Liver (tissue), 9 donors: Measurements from ENCODE around the gene TNS1. TPM values are rescaled to one million over a fixed set of nuclear protein-coding genes. Genes with fewer than 3 reads are reported as not detected.

Experiments
- DNase-seq: peaks from one replicate; pipeline ENCODE4 v3.0.0-alpha.2; 2017; ENCODE audit warnings: low spot score
- H3K27ac ChIP-seq, 2 donors: one replicate each; pipeline ENCODE4 v1.7.0; 2013; ENCODE audit warnings: inconsistent platforms in 2 of 2, low read length in 2 of 2, control low read depth in 1 of 2, low read depth in 1 of 2, mild to moderate bottlenecking in 1 of 2
- H3K27me3 ChIP-seq, 4 donors: one replicate each; pipeline versions ENCODE4 v1.6.1 to v1.7.0; 2013; ENCODE audit warnings: low read length in 3 of 4, inconsistent platforms in 1 of 4, mild to moderate bottlenecking in 1 of 4, moderate library complexity in 1 of 4; ENCODE audit not compliant: control insufficient read depth in 4 of 4, insufficient read depth in 4 of 4
- H3K36me3 ChIP-seq, 4 donors: one replicate each; pipeline versions ENCODE4 v1.6.1 to v1.7.0; 2013; ENCODE audit warnings: low read length in 3 of 4, mild to moderate bottlenecking in 3 of 4, low read depth in 1 of 4, moderate library complexity in 1 of 4; ENCODE audit not compliant: control insufficient read depth in 4 of 4, insufficient read depth in 3 of 4
- H3K4me1 ChIP-seq, 4 donors: one replicate each; pipeline versions ENCODE4 v1.6.1 to v1.7.0; 2013; ENCODE audit warnings: low read length in 3 of 4, mild to moderate bottlenecking in 3 of 4, moderate library complexity in 1 of 4; ENCODE audit not compliant: control insufficient read depth in 4 of 4, insufficient read depth in 4 of 4
- H3K4me3 ChIP-seq, 3 donors: one replicate each; pipeline versions ENCODE4 v1.6.1 to v1.7.0; 2013; ENCODE audit warnings: low read length in 3 of 3, control low read depth in 1 of 3, low read depth in 1 of 3, mild to moderate bottlenecking in 1 of 3
- H3K9ac ChIP-seq, 2 donors: one replicate each; pipeline ENCODE4 v1.7.0; 2013; ENCODE audit warnings: low read length in 2 of 2, mild to moderate bottlenecking in 2 of 2, moderate library complexity in 2 of 2, control low read depth in 1 of 2, low read depth in 1 of 2
- H3K9me3 ChIP-seq, 4 donors: one replicate each; pipeline versions ENCODE4 v1.6.1 to v1.7.0; 2013; ENCODE audit warnings: low read length in 3 of 4; ENCODE audit not compliant: control insufficient read depth in 4 of 4
- EGR1 ChIP-seq, 2 donors: IDR thresholded peaks; 2 replicates each; pipeline ENCODE4 v1.6.1; 2016 to 2018; ENCODE audit warnings: antibody characterized with exemption in 2 of 2, low read depth in 2 of 2
- FOXA1 ChIP-seq: IDR thresholded peaks from 2 replicates; pipeline ENCODE4 v1.6.1; 2016; ENCODE audit warnings: antibody characterized with exemption
- FOXA2 ChIP-seq: IDR thresholded peaks from 2 replicates; pipeline ENCODE4 v1.6.1; 2016; ENCODE audit warnings: antibody characterized with exemption
- GABPA ChIP-seq, 2 donors: IDR thresholded peaks in 1 of 2; conservative IDR thresholded peaks in 1 of 2; 2 replicates each; pipeline ENCODE4 v1.6.1; 2016; ENCODE audit warnings: antibody characterized with exemption in 2 of 2, mild to moderate bottlenecking in 1 of 2, moderate library complexity in 1 of 2
- HNF4A ChIP-seq, 2 donors: conservative IDR thresholded peaks; 2 replicates each; pipeline ENCODE4 v1.6.1; 2016; ENCODE audit warnings: antibody characterized with exemption in 2 of 2, mild to moderate bottlenecking in 2 of 2
- HNF4G ChIP-seq: IDR thresholded peaks from 2 replicates; pipeline ENCODE4 v1.6.1; 2016; ENCODE audit warnings: antibody characterized with exemption
- JUND ChIP-seq, 2 donors: IDR thresholded peaks; 2 replicates each; pipeline ENCODE4 v1.6.1; 2016; ENCODE audit warnings: antibody characterized with exemption in 2 of 2
- NR2F2 ChIP-seq: IDR thresholded peaks from 2 replicates; pipeline ENCODE4 v1.6.1; 2016; ENCODE audit warnings: antibody characterized with exemption
- RAD21 ChIP-seq, 2 donors: IDR thresholded peaks; 2 replicates each; pipeline ENCODE4 v1.6.1; 2016; ENCODE audit warnings: antibody characterized with exemption in 2 of 2, mild to moderate bottlenecking in 2 of 2
- RXRA ChIP-seq, 2 donors: IDR thresholded peaks; 2 replicates each; pipeline ENCODE4 v1.6.1; 2017 to 2018; ENCODE audit warnings: antibody characterized with exemption in 2 of 2, mild to moderate bottlenecking in 1 of 2
- SP1 ChIP-seq: IDR thresholded peaks from 2 replicates; pipeline ENCODE4 v1.6.1; 2018; ENCODE audit warnings: antibody characterized with exemption, mild to moderate bottlenecking
- TAF1 ChIP-seq: conservative IDR thresholded peaks from 2 replicates; pipeline ENCODE4 v1.6.1; 2016; ENCODE audit warnings: antibody characterized with exemption, mild to moderate bottlenecking
- YY1 ChIP-seq: IDR thresholded peaks from 2 replicates; pipeline ENCODE4 v1.6.1; 2016; ENCODE audit warnings: antibody characterized with exemption, mild to moderate bottlenecking
- ZBTB33 ChIP-seq: IDR thresholded peaks from 2 replicates; pipeline ENCODE4 v1.6.1; 2016; ENCODE audit warnings: antibody characterized with exemption
- WGBS: extraction: QIAGEN DNeasy Blood & Tissue Kit; methylation state at CpG from one replicate; pipeline ENCODE4 v1.1.7; 2013; 5-methylcytosine and 5-hydroxymethylcytosine counted together
- polyA plus RNA-seq, 2 donors: library from polyadenylated mRNA; stranded (reverse) in 1 of 2; unstranded in 1 of 2; fragments of 200-250 nt in 1 of 2; fragments of >200 nt in 1 of 2; fragmentation: Nextera tagmentation in 1 of 2; extraction: Ambion mirVana in 1 of 2; gene quantifications; one replicate each; pipeline versions ENCODE4 v1.2.1 to v1.2.3, GENCODE V29; 2013 to 2015
- total RNA-seq, 2 donors: library from RNA; depleted of rRNA; stranded (reverse); fragments of >200 nt; gene quantifications; one replicate each; pipeline ENCODE4 v1.2.3, GENCODE V29; 2014
- TF ChIP-seq, protein P1 (sequence below): fragments of 150-350 bp; IDR thresholded peaks from 2 replicates; pipeline ENCODE4 v1.5.1; 2017; ENCODE audit warnings: improper control_type of control experiment, low read depth, low read length; ENCODE audit not compliant: missing input control
- TF ChIP-seq, protein P2 (sequence below): IDR thresholded peaks from 2 replicates; pipeline ENCODE4 v1.6.1; 2016; ENCODE audit warnings: antibody characterized with exemption
- TF ChIP-seq, protein P3 (sequence below): IDR thresholded peaks from 2 replicates; pipeline ENCODE4 v1.6.1; 2016; ENCODE audit warnings: antibody characterized with exemption
- TF ChIP-seq, protein P4 (sequence below): IDR thresholded peaks from 2 replicates; pipeline ENCODE4 v1.6.1; 2016; ENCODE audit warnings: antibody characterized with exemption, mild to moderate bottlenecking
- donor health status: healthy.
- donor health status: healthy.
- donor health status: healthy.
- donor health status: healthy.
- donor health status: healthy.

TNS1 gene
- total and polyA plus RNA-seq, 4 donors: 16.3 to 128 (median 57.3) TPM

DNA sequence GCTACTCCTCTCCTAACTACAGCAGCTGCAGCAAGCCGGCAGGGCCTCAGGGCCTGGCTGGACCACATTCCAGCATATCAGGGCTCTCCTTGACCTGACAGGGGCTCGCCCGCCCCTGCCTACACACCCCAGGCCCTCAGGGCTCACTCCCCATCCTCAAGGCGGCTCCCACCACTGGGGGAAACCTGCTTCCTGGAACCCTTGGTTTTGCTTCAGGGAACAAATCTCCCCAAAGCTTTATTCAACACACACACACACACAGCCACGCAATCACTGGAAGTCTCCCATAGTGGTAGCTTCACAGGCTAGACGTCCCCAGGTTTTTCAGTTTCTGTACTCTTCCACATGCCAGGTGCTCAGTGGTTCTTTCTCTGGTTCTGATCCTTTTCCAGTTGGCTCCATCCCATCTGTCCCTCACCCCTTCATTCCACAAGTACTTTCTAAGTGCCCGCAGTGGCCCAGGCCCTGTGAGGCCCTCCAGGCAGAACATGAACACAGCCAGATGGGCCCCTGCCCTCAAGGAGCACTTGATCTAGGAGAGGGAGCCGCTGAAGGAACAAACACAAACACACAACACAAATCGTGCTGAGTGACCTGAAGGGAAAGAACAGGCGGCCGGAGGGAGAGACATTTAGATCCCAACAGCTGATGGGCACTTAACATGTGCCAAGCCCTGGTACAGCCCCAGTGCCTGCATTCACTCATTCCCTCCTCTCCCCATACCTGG lies 51.1 kb downstream of the TNS1 start:
- H3K9ac ChIP-seq: no peak overlapping the region
- peaks cover 5 to 16% (median 12%) of the 10 kb centered on the region in 4 donors for H3K4me1 ChIP-seq
- no peak overlapping the region for H3K27ac ChIP-seq
- no peaks in the 10 kb centered on the region for H3K36me3 ChIP-seq
- H3K27me3 ChIP-seq: no peaks in the 10 kb centered on the region
- 95% methylated on average over 11 of the region's 11 CpGs for WGBS
- no peaks in the 10 kb centered on the region for H3K9me3 ChIP-seq
- no peak overlapping the region for H3K4me3 ChIP-seq
- no peak for DNase-seq
- TF ChIP-seq EGR1 (IDR thresholded peaks at IDR 0.05; ENCODE audit: low read depth in 2 of 2) (no peak), HNF4G (no peak), NR2F2 (no peak), YY1 (no peak), GABPA (IDR thresholded peaks at IDR 0.05 in 1 of 2, conservative IDR thresholded peaks at IDR 0.05 in 1 of 2) (no peak), JUND (IDR thresholded peaks at IDR 0.05) (no peak), RXRA (IDR thresholded peaks at IDR 0.05) (no peak), TAF1 (no peak), FOXA1 (no peak), HNF4A (conservative IDR thresholded peaks at IDR 0.05) (no peak), ZBTB33 (no peak), SP1 (no peak), RAD21 (IDR thresholded peaks at IDR 0.05) (no peak), FOXA2 (no peak)
- TF ChIP-seq, protein P1, sequence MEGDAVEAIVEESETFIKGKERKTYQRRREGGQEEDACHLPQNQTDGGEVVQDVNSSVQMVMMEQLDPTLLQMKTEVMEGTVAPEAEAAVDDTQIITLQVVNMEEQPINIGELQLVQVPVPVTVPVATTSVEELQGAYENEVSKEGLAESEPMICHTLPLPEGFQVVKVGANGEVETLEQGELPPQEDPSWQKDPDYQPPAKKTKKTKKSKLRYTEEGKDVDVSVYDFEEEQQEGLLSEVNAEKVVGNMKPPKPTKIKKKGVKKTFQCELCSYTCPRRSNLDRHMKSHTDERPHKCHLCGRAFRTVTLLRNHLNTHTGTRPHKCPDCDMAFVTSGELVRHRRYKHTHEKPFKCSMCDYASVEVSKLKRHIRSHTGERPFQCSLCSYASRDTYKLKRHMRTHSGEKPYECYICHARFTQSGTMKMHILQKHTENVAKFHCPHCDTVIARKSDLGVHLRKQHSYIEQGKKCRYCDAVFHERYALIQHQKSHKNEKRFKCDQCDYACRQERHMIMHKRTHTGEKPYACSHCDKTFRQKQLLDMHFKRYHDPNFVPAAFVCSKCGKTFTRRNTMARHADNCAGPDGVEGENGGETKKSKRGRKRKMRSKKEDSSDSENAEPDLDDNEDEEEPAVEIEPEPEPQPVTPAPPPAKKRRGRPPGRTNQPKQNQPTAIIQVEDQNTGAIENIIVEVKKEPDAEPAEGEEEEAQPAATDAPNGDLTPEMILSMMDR: no peak
- TF ChIP-seq, protein P2, sequence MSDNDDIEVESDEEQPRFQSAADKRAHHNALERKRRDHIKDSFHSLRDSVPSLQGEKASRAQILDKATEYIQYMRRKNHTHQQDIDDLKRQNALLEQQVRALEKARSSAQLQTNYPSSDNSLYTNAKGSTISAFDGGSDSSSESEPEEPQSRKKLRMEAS: no peak
- TF ChIP-seq, protein P3, sequence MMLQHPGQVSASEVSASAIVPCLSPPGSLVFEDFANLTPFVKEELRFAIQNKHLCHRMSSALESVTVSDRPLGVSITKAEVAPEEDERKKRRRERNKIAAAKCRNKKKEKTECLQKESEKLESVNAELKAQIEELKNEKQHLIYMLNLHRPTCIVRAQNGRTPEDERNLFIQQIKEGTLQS: no peak
- TF ChIP-seq, protein P4, sequence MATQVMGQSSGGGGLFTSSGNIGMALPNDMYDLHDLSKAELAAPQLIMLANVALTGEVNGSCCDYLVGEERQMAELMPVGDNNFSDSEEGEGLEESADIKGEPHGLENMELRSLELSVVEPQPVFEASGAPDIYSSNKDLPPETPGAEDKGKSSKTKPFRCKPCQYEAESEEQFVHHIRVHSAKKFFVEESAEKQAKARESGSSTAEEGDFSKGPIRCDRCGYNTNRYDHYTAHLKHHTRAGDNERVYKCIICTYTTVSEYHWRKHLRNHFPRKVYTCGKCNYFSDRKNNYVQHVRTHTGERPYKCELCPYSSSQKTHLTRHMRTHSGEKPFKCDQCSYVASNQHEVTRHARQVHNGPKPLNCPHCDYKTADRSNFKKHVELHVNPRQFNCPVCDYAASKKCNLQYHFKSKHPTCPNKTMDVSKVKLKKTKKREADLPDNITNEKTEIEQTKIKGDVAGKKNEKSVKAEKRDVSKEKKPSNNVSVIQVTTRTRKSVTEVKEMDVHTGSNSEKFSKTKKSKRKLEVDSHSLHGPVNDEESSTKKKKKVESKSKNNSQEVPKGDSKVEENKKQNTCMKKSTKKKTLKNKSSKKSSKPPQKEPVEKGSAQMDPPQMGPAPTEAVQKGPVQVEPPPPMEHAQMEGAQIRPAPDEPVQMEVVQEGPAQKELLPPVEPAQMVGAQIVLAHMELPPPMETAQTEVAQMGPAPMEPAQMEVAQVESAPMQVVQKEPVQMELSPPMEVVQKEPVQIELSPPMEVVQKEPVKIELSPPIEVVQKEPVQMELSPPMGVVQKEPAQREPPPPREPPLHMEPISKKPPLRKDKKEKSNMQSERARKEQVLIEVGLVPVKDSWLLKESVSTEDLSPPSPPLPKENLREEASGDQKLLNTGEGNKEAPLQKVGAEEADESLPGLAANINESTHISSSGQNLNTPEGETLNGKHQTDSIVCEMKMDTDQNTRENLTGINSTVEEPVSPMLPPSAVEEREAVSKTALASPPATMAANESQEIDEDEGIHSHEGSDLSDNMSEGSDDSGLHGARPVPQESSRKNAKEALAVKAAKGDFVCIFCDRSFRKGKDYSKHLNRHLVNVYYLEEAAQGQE: no peak
